ENCODE measurements around the gene S100A8. TPM values are rescaled to one million over a fixed set of nuclear protein-coding genes. Genes with fewer than 3 reads are reported as not detected.
A peak's percentile ranks its signal among the peaks of the same experiment; 100 is the strongest.

The S100A8 gene
- total and polyA plus RNA-seq, 4 experiments from 2014 or later = 0.73 to 4.0 (median 1.6) TPM; not detected in 1

- Histone ChIP-seq H3K27me3 (ENCODE audit: insufficient read depth, low read length) (no peaks in the 10 kb centered on the region), H3K36me3 (ENCODE audit: insufficient read depth, low read length) (no peaks in the 10 kb centered on the region), H3K9me3 (ENCODE audit: control insufficient read depth in 1 of 2, low read length in 2 of 2) (no peaks in the 10 kb centered on the region), H3K4me3 (ENCODE audit: low read length in 2 of 2) (no peak overlapping the region), H3K4me1 (ENCODE audit: insufficient read depth, low read length) (peaks cover 46% of the 10 kb centered on the region), H3K27ac (ENCODE audit: low read depth, low read length) (no peak overlapping the region)
- Mint-ChIP-seq H3K9me3 (no peaks in the 10 kb centered on the region), H3K27ac (peak overlapping the region in 1 of 7 donors; percentile 65), H3K4me3 (peak overlapping the region in 2 of 8 donors; percentile 20 to 70), H3K4me1 (peaks cover 24 to 59% (median 39%) of the 10 kb centered on the region in 4 donors), H3K27me3 (peaks cover 16 to 18% of the 10 kb centered on the region in 2 donors), H3K36me3 (no peaks in the 10 kb centered on the region)
- no peak for DNase-seq
- POLR2A ChIA-PET (ENCODE audit: partially characterized antibody) = no interaction called here
- CTCF ChIA-PET (ENCODE audit: partially characterized antibody) = interaction anchor here (1.4 to 4.0 kb wide), 2 partner anchors 8 to 11 kb away, joined by 3 to 24 read pairs; no protein-coding TSS in a partner anchor
- intact Hi-C loops (cut with micrococcal nuclease) = no loop called here
These were observed 46.2 kb downstream of the S100A8 start for GRCh38 chr1:153344718-153345025.

- CTCF ChIA-PET (ENCODE audit: partially characterized antibody) = interaction anchor here (1.4 to 4.0 kb wide), 2 partner anchors 9 to 12 kb away, joined by 3 to 24 read pairs; no protein-coding TSS in a partner anchor
- Mint-ChIP-seq H3K9me3 (no peaks in the 10 kb centered on the region), H3K27ac (peak overlapping the region in 1 of 7 donors; percentile 65), H3K36me3 (no peaks in the 10 kb centered on the region), H3K4me1 (peaks cover 26 to 65% (median 45%) of the 10 kb centered on the region in 4 donors), H3K4me3 (peak overlapping the region in 3 of 8 donors; percentile 20 to 70 (median 26)), H3K27me3 (peaks cover 12 to 16% of the 10 kb centered on the region in 2 donors)
- DNase-seq = no peak
- Histone ChIP-seq H3K9me3 (ENCODE audit: control insufficient read depth in 1 of 2, low read length in 2 of 2) (no peaks in the 10 kb centered on the region), H3K27ac (ENCODE audit: low read depth, low read length) (no peak overlapping the region), H3K36me3 (ENCODE audit: insufficient read depth, low read length) (no peaks in the 10 kb centered on the region), H3K4me1 (ENCODE audit: insufficient read depth, low read length) (peaks cover 52% of the 10 kb centered on the region), H3K27me3 (ENCODE audit: insufficient read depth, low read length) (no peaks in the 10 kb centered on the region), H3K4me3 (ENCODE audit: low read length in 2 of 2) (no peak overlapping the region)
- POLR2A ChIA-PET (ENCODE audit: partially characterized antibody) = no interaction called here
- intact Hi-C loops (cut with micrococcal nuclease) = no loop called here
These were observed 46.8 kb downstream of the S100A8 start for GRCh38 chr1:153343811-153344717.

GRCh38 chr1:153343040-153343681 is 47.7 kb downstream of the S100A8 start:
- peaks cover 56% of the 10 kb centered on the region for H3K4me1 ChIP-seq (ENCODE audit: insufficient read depth, low read length)
- intact Hi-C loops (cut with micrococcal nuclease) = no loop called here

GRCh38 chr1:153342178-153342577 is 48.7 kb downstream of the S100A8 start:
- H3K9me3 Mint-ChIP-seq = no peaks in the 10 kb centered on the region
- Histone ChIP-seq H3K27ac (ENCODE audit: low read depth, low read length) (no peak overlapping the region), H3K27me3 (ENCODE audit: insufficient read depth, low read length) (no peaks in the 10 kb centered on the region), H3K9me3 (ENCODE audit: control insufficient read depth in 1 of 2, low read length in 2 of 2) (no peaks in the 10 kb centered on the region), H3K4me1 (ENCODE audit: insufficient read depth, low read length) (peaks cover 56% of the 10 kb centered on the region), H3K4me3 (ENCODE audit: low read length in 2 of 2) (no peak overlapping the region), H3K36me3 (ENCODE audit: insufficient read depth, low read length) (no peaks in the 10 kb centered on the region)
- H3K27ac Mint-ChIP-seq = no peak overlapping the region
- ChIA-PET POLR2A (ENCODE audit: partially characterized antibody) (no interaction called here), CTCF (ENCODE audit: partially characterized antibody) (interaction anchor here (4.0 kb wide), 1 partner anchor 11 kb away, joined by 24 read pairs; no protein-coding TSS in a partner anchor)
- H3K27me3 Mint-ChIP-seq = peaks cover 5 to 19% of the 10 kb centered on the region in 2 donors
- intact Hi-C loops (cut with micrococcal nuclease) = no loop called here
- peaks cover 29 to 70% (median 52%) of the 10 kb centered on the region in 4 donors for H3K4me1 Mint-ChIP-seq
- DNase-seq = no peak
- H3K4me3 Mint-ChIP-seq = no peak overlapping the region
- no peaks in the 10 kb centered on the region for H3K36me3 Mint-ChIP-seq

More at GRCh38 chr1:153343040-153343681, 47.7 kb downstream of the S100A8 start:
- no peak overlapping the region for H3K4me3 ChIP-seq (ENCODE audit: low read length in 2 of 2)
- ChIA-PET POLR2A (ENCODE audit: partially characterized antibody) (no interaction called here), CTCF (ENCODE audit: partially characterized antibody) (interaction anchor here (1.4 to 4.0 kb wide), 2 partner anchors 10 to 12 kb away, joined by 3 to 24 read pairs; no protein-coding TSS in a partner anchor)
- no peaks in the 10 kb centered on the region for H3K36me3 Mint-ChIP-seq
- no peak for DNase-seq
- H3K27me3 ChIP-seq (ENCODE audit: insufficient read depth, low read length) = no peaks in the 10 kb centered on the region
- peaks cover 10 to 18% of the 10 kb centered on the region in 2 donors for H3K27me3 Mint-ChIP-seq
- no peaks in the 10 kb centered on the region for H3K36me3 ChIP-seq (ENCODE audit: insufficient read depth, low read length)
- peak overlapping the region in 1 of 8 donors; percentile 57 for H3K4me3 Mint-ChIP-seq
- H3K27ac Mint-ChIP-seq = no peak overlapping the region
- no peak overlapping the region for H3K27ac ChIP-seq (ENCODE audit: low read depth, low read length)
- H3K9me3 ChIP-seq (ENCODE audit: control insufficient read depth in 1 of 2, low read length in 2 of 2) = no peaks in the 10 kb centered on the region
- no peaks in the 10 kb centered on the region for H3K9me3 Mint-ChIP-seq
- H3K4me1 Mint-ChIP-seq = peaks cover 27 to 70% (median 51%) of the 10 kb centered on the region in 4 donors

GRCh38 chr1:153341431-153341934 is 49.4 kb downstream of the S100A8 start:
- ChIA-PET CTCF (ENCODE audit: partially characterized antibody) (interaction anchor here (4.0 kb wide), 1 partner anchor 12 kb away, joined by 24 read pairs; no protein-coding TSS in a partner anchor), POLR2A (ENCODE audit: partially characterized antibody) (no interaction called here)
- H3K36me3 ChIP-seq (ENCODE audit: insufficient read depth, low read length) = no peaks in the 10 kb centered on the region
- Mint-ChIP-seq H3K27ac (no peak overlapping the region), H3K9me3 (no peaks in the 10 kb centered on the region), H3K27me3 (peaks cover 5 to 16% of the 10 kb centered on the region in 2 donors), H3K4me1 (peaks cover 28 to 65% (median 49%) of the 10 kb centered on the region in 4 donors), H3K4me3 (no peak overlapping the region), H3K36me3 (no peaks in the 10 kb centered on the region)
- intact Hi-C loops (cut with micrococcal nuclease) = no loop called here
- H3K4me1 ChIP-seq (ENCODE audit: insufficient read depth, low read length) = peaks cover 54% of the 10 kb centered on the region
- no peaks in the 10 kb centered on the region for H3K9me3 ChIP-seq (ENCODE audit: control insufficient read depth in 1 of 2, low read length in 2 of 2)
- no peak overlapping the region for H3K4me3 ChIP-seq (ENCODE audit: low read length in 2 of 2)
- H3K27ac ChIP-seq (ENCODE audit: low read depth, low read length) = no peak overlapping the region
- no peaks in the 10 kb centered on the region for H3K27me3 ChIP-seq (ENCODE audit: insufficient read depth, low read length)
- DNase-seq = no peak

GRCh38 chr1:153340356-153340755 is 50.5 kb downstream of the S100A8 start:
- peak overlapping the region in 2 of 8 donors; percentile 59 to 73 for H3K4me3 Mint-ChIP-seq
- H3K4me3 ChIP-seq (ENCODE audit: low read length in 2 of 2) = no peak overlapping the region
- no peak for DNase-seq
- peaks cover 42% of the 10 kb centered on the region for H3K4me1 ChIP-seq (ENCODE audit: insufficient read depth, low read length)
- H3K27ac Mint-ChIP-seq = peak overlapping the region in 1 of 7 donors; percentile 67
- H3K4me1 Mint-ChIP-seq = peaks cover 20 to 54% (median 38%) of the 10 kb centered on the region in 4 donors
- peaks cover 0 to 19% of the 10 kb centered on the region in 2 donors for H3K27me3 Mint-ChIP-seq
- no peaks in the 10 kb centered on the region for H3K36me3 Mint-ChIP-seq
- CTCF ChIA-PET (ENCODE audit: partially characterized antibody) = interaction anchor here (0.6 kb wide), 1 partner anchor 12 kb away, joined by 3 read pairs; no protein-coding TSS in a partner anchor
- POLR2A ChIA-PET (ENCODE audit: partially characterized antibody) = no interaction called here
- no peaks in the 10 kb centered on the region for H3K9me3 ChIP-seq (ENCODE audit: control insufficient read depth in 1 of 2, low read length in 2 of 2)
- H3K36me3 ChIP-seq (ENCODE audit: insufficient read depth, low read length) = no peaks in the 10 kb centered on the region
- H3K27me3 ChIP-seq (ENCODE audit: insufficient read depth, low read length) = no peaks in the 10 kb centered on the region
- no peak overlapping the region for H3K27ac ChIP-seq (ENCODE audit: low read depth, low read length)
- no peaks in the 10 kb centered on the region for H3K9me3 Mint-ChIP-seq
- intact Hi-C loops (cut with micrococcal nuclease) = no loop called here

Measured in CD4-positive, alpha-beta memory T cell (primary cell).